RWPE1 (cell line): Measurements from ENCODE around the gene TMEM232.
"Not testable (repeated sequence)": the region's sequence is repeated elsewhere in the genome, so short reads cannot be mapped to it uniquely, and the experiment has no call there.

ENCODE experiments used
- CTCF ChIA-PET: fragments of 350-600 bp; sonication (Branson Sonifier 250); formaldehyde crosslinking; extraction: SDS; loops from one replicate; lab custom pipeline; 2021; lab: Yijun Ruan, JAX
- POLR2A ChIA-PET: fragments of 400-600 bp; formaldehyde crosslinking; extraction: SDS; loops from one replicate; lab custom pipeline; 2020; ENCODE audit warnings: antibody characterized with exemption; ENCODE audit not compliant: low non-redundant PET; lab: Yijun Ruan, JAX
- DNase-seq: peaks from one replicate; pipeline ENCODE4 v3.0.0; 2012; ENCODE audit warnings: low spot score
- H3K27ac ChIP-seq: fragments of 450-650 bp; 2 replicates; pipeline ENCODE4 v1.5.1; 2017
- CTCF ChIP-seq: fragments of 450-650 bp; conservative IDR thresholded peaks from 2 replicates; pipeline ENCODE4 v1.5.1; 2017; ENCODE audit warnings: low read depth, mild to moderate bottlenecking

Gene TMEM232

DNA sequence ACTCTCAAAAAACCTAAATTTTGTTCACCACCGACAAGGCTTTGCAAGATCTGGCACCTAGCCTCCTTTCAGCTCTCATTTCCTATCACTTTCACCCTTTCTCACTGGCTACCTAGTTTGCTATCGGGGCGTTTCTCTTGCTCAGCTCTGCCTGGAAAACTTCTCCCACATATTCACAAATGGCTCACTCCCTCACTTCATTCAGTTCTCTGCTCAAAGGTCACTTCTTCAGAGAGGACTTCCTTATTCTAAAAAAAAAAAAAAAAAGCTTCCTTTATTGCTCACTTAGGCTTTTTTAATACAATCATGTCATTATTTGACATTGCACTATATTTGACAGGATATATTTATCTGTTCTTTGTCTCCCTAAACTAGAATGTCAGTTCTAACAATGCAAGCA is 10.3 kb upstream of the TMEM232 start:
- H3K27ac ChIP-seq, result no peak overlapping the region
- CTCF ChIA-PET, result no interaction called here
- DNase-seq, result no peak
- no peak for TF ChIP-seq CTCF
- POLR2A ChIA-PET, result no interaction called here

DNA sequence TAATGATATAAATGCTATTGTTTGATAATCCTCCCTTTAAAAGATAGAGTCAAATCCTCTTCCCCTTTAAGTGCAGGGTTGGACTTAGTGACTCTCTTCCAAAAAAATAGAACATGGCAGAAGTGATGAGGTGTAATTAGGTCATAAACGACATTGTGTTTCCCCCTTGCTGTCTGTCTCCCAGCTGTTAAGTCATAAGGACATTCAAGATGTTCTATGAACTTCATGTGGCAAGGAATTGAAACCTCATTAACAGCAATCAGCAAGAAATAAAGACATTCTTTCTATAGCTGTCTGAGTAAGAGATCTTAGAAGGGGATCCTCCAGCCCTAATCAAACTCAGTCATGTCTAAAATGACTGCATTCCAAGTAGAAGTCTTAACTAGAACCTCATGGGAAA is 9.1 kb upstream of the TMEM232 start:
- no peak overlapping the region for H3K27ac ChIP-seq
- DNase-seq, result no peak
- CTCF ChIA-PET, result interaction anchor here (0.6 kb wide), 1 partner anchor 16 kb away, joined by 3 read pairs; no protein-coding TSS in a partner anchor
- no peak for TF ChIP-seq CTCF
- POLR2A ChIA-PET, result no interaction called here

DNA sequence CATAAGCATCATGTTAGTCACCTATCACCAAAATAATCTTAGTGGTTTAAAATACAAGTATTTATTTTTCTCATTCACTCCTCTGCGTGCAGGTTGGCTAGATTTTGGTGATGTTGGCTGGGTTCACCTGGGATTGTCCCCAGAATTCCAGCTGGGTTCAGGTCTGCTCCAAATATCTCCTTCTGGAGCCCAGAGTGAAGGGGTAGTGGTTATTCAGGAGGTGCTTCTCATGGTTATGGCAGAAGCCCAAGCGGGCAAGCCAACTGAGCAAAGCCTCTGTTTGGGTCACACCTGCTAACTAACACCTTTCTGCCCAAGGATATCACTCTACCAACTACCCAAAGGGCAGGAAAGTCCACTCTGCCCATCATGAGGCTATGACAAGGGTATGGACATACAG is 7.6 kb upstream of the TMEM232 start:
- DNase-seq, result no peak
- no peak overlapping the region for H3K27ac ChIP-seq
- CTCF ChIA-PET, result no interaction called here
- TF ChIP-seq CTCF, result no peak
- POLR2A ChIA-PET, result no interaction called here

- CTCF ChIA-PET, H3K27ac ChIP-seq, DNase-seq, POLR2A ChIA-PET: not testable (repeated sequence)
Measured at GRCh38 chr5:110731499-110731898, 5.0 kb upstream of the TMEM232 start.

- no peak for DNase-seq
- TF ChIP-seq CTCF, result no peak
- ChIA-PET POLR2A (no interaction called here), CTCF (interaction anchor here (0.6 kb wide), 1 partner anchor 706 kb away, joined by 3 read pairs; no protein-coding TSS in a partner anchor)
- no peak overlapping the region for H3K27ac ChIP-seq
Measured at GRCh38 chr5:110727025-110727314, 499 bp upstream of the TMEM232 start.

GRCh38 chr5:110718311-110718710 is 8.2 kb downstream of the TMEM232 start:
- no peak for DNase-seq
- no peak overlapping the region for H3K27ac ChIP-seq
- no peak for TF ChIP-seq CTCF
- CTCF ChIA-PET, result interaction anchor here (1.2 kb wide), 1 partner anchor 15 kb away, joined by 3 read pairs; no protein-coding TSS in a partner anchor
- POLR2A ChIA-PET, result no interaction called here

GRCh38 chr5:110716247-110717245 is 9.9 kb downstream of the TMEM232 start:
- ChIA-PET POLR2A (no interaction called here), CTCF (interaction anchor here (0.7 to 1.0 kb wide), 3 partner anchors 17 to 550 kb away, joined by 3 read pairs; no protein-coding TSS in a partner anchor)
- no peak for TF ChIP-seq CTCF
- DNase-seq, result no peak
- H3K27ac ChIP-seq, result no peak overlapping the region
